ENCODE results near the gene NCOR1. TPM values are rescaled to one million over a fixed set of nuclear protein-coding genes. Genes with fewer than 3 reads are reported as not detected.

Gene NCOR1
- total and polyA plus RNA-seq, 2 of the 13 experiments (the other 11 are each of a cell fraction or from before 2014, with no cell fraction given): 57.0 to 71.7 TPM

DNA sequence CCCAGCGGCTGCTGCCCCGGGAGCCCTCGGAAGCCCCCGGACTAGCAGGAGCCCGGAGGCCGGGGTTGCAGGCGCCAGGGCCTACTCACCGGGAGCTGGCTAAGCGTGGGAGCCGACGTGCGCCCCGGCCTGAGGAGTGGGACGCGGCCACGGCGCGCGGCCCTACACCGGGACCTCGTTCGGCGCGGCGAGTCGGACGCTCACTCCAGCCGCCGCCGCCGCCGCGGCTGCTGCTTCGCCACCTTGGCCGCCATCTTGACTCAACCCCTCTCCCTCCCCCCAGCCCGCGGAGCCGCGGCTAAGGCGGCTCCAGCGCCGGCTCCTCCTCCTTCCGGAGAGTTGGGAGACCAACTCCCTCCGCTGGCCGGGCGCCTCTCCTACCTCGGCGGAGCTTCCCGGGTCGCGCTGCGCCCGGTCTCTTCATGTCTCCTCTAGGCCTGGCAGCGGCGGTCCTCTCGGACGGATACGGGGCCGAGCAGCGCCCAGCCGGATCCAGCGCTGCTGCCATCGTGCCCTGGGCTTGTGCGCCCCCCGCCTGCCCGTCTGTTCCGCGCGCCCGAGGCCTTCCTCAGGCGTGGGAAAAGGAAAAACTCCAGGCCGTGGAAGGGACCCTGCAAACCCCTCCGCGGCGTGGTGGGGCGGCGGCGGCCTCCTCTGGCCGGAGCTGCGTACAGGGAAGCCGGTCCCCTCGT is at the start of gene NCOR1 (continued):
- TF ChIP-seq, protein P1, sequence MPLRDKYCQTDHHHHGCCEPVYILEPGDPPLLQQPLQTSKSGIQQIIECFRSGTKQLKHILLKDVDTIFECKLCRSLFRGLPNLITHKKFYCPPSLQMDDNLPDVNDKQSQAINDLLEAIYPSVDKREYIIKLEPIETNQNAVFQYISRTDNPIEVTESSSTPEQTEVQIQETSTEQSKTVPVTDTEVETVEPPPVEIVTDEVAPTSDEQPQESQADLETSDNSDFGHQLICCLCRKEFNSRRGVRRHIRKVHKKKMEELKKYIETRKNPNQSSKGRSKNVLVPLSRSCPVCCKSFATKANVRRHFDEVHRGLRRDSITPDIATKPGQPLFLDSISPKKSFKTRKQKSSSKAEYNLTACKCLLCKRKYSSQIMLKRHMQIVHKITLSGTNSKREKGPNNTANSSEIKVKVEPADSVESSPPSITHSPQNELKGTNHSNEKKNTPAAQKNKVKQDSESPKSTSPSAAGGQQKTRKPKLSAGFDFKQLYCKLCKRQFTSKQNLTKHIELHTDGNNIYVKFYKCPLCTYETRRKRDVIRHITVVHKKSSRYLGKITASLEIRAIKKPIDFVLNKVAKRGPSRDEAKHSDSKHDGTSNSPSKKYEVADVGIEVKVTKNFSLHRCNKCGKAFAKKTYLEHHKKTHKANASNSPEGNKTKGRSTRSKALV (CRISPR knock-in tag; IDR thresholded peaks at IDR 0.05): no peak
- TF ChIP-seq SALL1 (CRISPR knock-in tag; IDR thresholded peaks at IDR 0.05) (peak; percentile 52; the same call in 1 of the 2 replicates), TRIM22 (IDR thresholded peaks at IDR 0.05) (no peak), ZNF616 (CRISPR knock-in tag; IDR thresholded peaks at IDR 0.05; ENCODE audit: low read depth) (no peak), UBTF (CRISPR knock-in tag; IDR thresholded peaks at IDR 0.05) (peak; percentile 97), NR2F2 (IDR thresholded peaks at IDR 0.05; ENCODE audit: borderline replicate concordance, low read depth) (no peak; the same call in 1 of the 2 replicates), FOSL1 (CRISPR knock-in tag; IDR thresholded peaks at IDR 0.05; ENCODE audit: borderline replicate concordance) (no peak), DRAP1 (CRISPR knock-in tag; IDR thresholded peaks at IDR 0.05) (peak; percentile 89), ZNF274 (CRISPR knock-in tag; IDR thresholded peaks at IDR 0.05) (peak; percentile 21; the same call in 1 of the 2 replicates), RBM39 (IDR thresholded peaks at IDR 0.05; ENCODE audit: low read depth, low read length, poor library complexity, severe bottlenecking) (peak; percentile 77), FOXM1 (CRISPR knock-in tag; IDR thresholded peaks at IDR 0.05) (no peak; the same call in 1 of the 2 replicates), ZNF230 (CRISPR knock-in tag; IDR thresholded peaks at IDR 0.05) (peak; percentile 65; the same call in 1 of the 2 replicates), ZNF557 (CRISPR knock-in tag; IDR thresholded peaks at IDR 0.05) (no peak; the same call in 1 of the 2 replicates), SP5 (CRISPR knock-in tag; IDR thresholded peaks at IDR 0.05; ENCODE audit: borderline replicate concordance, low read depth) (peak; percentile 83), SSRP1 (CRISPR knock-in tag; IDR thresholded peaks at IDR 0.05) (no peak), ZEB1 (IDR thresholded peaks at IDR 0.05; ENCODE audit: insufficient replicate concordance, low read depth) (no peak), SIX1 (CRISPR knock-in tag; IDR thresholded peaks at IDR 0.05; ENCODE audit: borderline replicate concordance) (no peak; the same call in 1 of the 2 replicates)
- TF ChIP-seq, protein P2, sequence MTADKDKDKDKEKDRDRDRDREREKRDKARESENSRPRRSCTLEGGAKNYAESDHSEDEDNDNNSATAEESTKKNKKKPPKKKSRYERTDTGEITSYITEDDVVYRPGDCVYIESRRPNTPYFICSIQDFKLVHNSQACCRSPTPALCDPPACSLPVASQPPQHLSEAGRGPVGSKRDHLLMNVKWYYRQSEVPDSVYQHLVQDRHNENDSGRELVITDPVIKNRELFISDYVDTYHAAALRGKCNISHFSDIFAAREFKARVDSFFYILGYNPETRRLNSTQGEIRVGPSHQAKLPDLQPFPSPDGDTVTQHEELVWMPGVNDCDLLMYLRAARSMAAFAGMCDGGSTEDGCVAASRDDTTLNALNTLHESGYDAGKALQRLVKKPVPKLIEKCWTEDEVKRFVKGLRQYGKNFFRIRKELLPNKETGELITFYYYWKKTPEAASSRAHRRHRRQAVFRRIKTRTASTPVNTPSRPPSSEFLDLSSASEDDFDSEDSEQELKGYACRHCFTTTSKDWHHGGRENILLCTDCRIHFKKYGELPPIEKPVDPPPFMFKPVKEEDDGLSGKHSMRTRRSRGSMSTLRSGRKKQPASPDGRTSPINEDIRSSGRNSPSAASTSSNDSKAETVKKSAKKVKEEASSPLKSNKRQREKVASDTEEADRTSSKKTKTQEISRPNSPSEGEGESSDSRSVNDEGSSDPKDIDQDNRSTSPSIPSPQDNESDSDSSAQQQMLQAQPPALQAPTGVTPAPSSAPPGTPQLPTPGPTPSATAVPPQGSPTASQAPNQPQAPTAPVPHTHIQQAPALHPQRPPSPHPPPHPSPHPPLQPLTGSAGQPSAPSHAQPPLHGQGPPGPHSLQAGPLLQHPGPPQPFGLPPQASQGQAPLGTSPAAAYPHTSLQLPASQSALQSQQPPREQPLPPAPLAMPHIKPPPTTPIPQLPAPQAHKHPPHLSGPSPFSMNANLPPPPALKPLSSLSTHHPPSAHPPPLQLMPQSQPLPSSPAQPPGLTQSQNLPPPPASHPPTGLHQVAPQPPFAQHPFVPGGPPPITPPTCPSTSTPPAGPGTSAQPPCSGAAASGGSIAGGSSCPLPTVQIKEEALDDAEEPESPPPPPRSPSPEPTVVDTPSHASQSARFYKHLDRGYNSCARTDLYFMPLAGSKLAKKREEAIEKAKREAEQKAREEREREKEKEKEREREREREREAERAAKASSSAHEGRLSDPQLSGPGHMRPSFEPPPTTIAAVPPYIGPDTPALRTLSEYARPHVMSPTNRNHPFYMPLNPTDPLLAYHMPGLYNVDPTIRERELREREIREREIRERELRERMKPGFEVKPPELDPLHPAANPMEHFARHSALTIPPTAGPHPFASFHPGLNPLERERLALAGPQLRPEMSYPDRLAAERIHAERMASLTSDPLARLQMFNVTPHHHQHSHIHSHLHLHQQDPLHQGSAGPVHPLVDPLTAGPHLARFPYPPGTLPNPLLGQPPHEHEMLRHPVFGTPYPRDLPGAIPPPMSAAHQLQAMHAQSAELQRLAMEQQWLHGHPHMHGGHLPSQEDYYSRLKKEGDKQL (CRISPR knock-in tag; IDR thresholded peaks at IDR 0.05; ENCODE audit: low read depth): no peak
